NCI-H2081 (cell line): Measurements from ENCODE around the gene ANKRD13B.

Experiments
- DNase-seq, 2 experiments: peaks; one replicate each; lab custom pipeline; 2025; lab: John Stamatoyannopoulos, UW

ANKRD13B gene

GRCh38 chr17:29594519-29595090, 1.7 kb downstream of the ANKRD13B start:
- no peak for DNase-seq

- no peak for DNase-seq
These were observed 2.4 kb downstream of the ANKRD13B start for GRCh38 chr17:29595107-29595942.

- no peak for DNase-seq
These were observed 3.2 kb downstream of the ANKRD13B start for GRCh38 chr17:29595943-29596774.

GRCh38 chr17:29596811-29597210, 3.9 kb downstream of the ANKRD13B start:
- no peak for DNase-seq

- DNase-seq, result peak in 1 of 2 experiments; percentile 2
These were observed 4.6 kb downstream of the ANKRD13B start for GRCh38 chr17:29597361-29598172.

GRCh38 chr17:29603109-29603674, 10.3 kb downstream of the ANKRD13B start:
- DNase-seq, result no peak

- no peak for DNase-seq
These were observed 14.7 kb downstream of the ANKRD13B start for GRCh38 chr17:29607557-29608195.

GRCh38 chr17:29608986-29609385, 16.1 kb downstream of the ANKRD13B start:
- no peak for DNase-seq

- DNase-seq, result no peak
These were observed 17.5 kb downstream of the ANKRD13B start for GRCh38 chr17:29610395-29610794.

- DNase-seq, result no peak
These were observed 18.6 kb downstream of the ANKRD13B start for GRCh38 chr17:29611351-29612093.

- DNase-seq, result no peak
These were observed 19.1 kb downstream of the ANKRD13B start for GRCh38 chr17:29612094-29612403.

GRCh38 chr17:29612404-29613280, 19.7 kb downstream of the ANKRD13B start:
- DNase-seq, result no peak

GRCh38 chr17:29613352-29613837, 20.5 kb downstream of the ANKRD13B start:
- DNase-seq, result no peak

- no peak for DNase-seq
These were observed 20.9 kb downstream of the ANKRD13B start for GRCh38 chr17:29613856-29614255.

GRCh38 chr17:29614349-29615047, 21.6 kb downstream of the ANKRD13B start:
- no peak for DNase-seq

- no peak for DNase-seq
These were observed 22.1 kb downstream of the ANKRD13B start for GRCh38 chr17:29615048-29615385.

- DNase-seq, result peak; percentile 46 to 66
These were observed 22.8 kb downstream of the ANKRD13B start for GRCh38 chr17:29615492-29616299.
